GM21619 (cell line): ENCODE data around the gene MUC6.

ENCODE experiments used
- ATAC-seq: cut with Tn5 transposase; IDR thresholded peaks from one replicate; pipeline ENCODE4 v1.9.1; 2021; ENCODE audit not compliant: unreplicated experiment

MUC6 gene

DNA sequence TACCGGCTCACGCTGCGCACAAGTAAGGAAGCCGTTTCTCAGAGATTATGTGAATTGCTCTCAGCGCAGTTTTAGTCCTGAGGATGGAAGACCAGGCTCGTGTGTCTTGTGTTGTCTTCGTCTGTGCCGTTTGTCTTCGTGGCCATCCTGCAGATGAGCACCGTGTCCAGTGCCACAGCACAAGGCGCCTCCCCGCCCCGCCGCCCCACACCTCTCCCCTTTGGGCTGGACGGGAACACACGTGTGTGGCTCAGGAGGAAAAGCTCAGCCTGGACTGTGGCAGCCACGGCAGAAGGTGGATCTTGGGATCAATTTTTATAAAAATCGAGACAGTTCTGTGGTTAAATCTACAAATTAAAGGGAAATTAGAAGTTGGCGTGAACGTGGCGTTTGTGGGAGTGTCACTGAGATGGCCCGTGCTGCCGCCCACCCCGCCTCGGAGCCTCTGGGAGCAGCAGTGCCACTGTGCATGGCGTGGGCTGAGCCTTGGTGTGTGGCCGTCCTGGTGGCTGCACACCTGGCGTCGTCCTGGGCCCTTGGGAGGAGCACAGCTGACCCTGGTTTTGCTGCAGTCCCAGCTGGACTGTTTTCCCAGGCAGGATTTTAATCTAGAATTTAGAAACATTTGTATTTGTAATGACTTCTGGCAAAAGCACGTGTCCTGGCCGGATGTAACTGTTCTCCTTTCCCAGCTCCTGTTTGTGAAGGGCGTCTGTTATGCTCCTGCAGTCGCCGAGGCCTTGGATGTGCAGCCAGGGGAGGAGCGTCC, 25.8 kb downstream of the MUC6 start:
- no peak for ATAC-seq

- ATAC-seq, result no peak
These were observed 26.5 kb downstream of the MUC6 start for GRCh38 chr11:1009991-1010390.

DNA sequence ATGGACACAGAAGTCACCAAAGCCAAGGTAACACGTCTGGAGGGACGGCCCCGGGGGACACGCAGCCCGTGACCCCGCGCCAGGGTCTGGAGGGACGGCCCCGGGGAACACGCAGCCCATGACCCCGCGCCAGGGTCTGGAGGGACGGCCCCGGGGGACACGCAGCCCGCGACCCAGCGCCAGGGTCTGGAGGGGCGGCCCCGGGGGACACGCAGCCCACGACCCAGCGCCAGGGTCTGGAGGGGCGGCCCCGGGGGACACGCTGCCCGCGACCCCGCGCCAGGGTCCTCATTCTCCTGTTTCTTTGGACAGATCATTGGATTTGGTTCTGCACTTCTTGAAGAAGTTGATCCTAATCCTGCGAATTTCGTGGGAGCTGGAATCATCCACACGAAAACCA, 27.1 kb downstream of the MUC6 start:
- ATAC-seq, result no peak

DNA sequence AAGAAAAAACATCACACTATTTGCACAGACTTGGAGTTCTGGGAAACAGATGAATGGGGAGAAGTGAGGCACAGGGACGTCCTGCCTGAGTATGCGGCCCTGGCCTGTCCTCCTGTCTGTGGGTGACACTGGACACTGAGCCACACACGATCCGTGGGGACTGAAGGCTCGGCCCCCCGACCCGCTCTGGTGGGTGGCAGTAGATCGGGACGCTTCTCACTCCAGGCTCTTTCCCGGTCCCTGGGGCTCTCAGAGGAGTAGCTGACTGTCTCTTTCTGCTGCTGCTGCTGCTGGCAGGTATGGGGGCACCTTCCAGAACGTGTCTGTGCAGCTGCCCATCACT, 27.7 kb downstream of the MUC6 start:
- ATAC-seq, result no peak

DNA sequence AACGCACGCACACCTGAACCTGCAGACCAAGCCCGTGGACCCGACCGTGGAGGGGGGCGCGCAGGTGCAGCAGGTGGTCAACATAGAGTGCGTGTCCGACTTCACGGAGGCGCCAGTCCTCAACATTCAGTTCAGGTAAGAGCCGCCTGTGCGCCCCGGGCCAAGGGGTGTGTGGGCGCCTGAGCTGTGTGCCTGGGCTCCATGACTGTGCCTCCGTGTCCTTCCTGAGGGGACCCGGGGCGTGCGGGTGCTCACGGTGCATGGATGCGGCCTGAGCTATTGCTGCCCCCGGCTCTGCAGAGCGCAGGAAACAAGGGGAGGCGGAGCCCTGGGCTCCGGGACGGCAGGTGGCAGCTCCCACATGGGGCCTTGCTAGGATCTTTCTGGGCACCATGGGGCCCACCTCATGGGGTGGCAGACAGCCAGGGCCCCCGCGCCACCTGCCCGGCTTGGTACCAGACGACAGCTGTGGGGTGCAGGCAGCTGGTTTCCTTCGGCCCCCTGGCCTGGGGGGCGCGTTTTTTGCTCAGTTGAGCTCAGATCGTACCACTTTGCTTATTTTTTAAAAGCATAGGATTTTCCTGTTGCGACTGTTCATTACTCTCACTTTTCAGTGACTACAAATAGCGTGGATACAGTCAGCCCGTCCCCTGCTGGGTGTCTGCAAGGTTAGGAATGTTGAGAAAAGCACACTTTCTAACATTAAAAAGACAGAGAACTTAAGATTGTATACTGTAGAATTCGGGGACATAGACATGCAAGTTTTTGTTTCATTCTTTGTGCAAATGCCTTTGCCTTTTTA, 28.3 kb downstream of the MUC6 start:
- no peak for ATAC-seq

DNA sequence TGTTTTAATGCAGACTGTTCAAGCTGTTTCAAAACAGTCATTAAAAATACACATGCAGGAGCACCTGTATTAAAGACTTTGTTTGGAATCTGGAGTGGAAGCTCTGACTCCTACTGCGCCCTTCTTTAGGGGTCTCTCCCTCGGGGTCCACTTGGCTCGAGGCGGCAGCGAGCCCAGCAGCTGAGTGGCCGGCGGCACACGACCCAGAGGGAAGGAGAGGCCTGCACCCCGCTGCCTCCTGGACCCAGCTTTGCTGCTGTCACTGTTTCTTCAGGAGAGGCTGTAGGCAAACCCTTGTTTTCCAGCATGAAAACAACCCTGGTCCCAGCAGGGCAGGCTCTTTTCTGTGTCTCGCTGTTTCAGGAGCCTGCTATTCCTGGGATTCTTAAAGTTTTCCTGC, 29.2 kb downstream of the MUC6 start:
- ATAC-seq, result no peak

DNA sequence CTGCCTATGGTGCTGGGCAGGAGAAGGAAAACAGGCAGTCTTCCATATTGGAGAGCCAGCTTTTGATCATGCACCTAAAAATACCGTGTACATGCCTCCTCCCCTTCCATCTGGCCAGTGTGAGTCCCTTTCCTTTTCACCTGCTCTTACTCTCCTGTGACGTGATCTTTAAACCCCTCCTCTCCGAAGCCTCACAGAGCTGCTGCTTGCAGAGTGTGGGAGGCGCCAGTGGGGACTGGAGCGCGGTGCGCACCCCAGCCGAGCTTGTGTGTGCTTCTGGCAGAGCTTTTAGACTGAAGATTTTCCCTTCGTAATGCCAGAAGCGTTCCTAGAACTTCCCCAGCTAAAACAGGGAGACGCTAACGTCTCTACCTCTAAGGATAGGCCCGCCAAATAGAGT, 29.8 kb downstream of the MUC6 start:
- no peak for ATAC-seq

- no peak for ATAC-seq
These were observed 30.6 kb downstream of the MUC6 start for GRCh38 chr11:1005928-1006327.

GRCh38 chr11:1003159-1003558, 33.4 kb downstream of the MUC6 start:
- ATAC-seq, result no peak

DNA sequence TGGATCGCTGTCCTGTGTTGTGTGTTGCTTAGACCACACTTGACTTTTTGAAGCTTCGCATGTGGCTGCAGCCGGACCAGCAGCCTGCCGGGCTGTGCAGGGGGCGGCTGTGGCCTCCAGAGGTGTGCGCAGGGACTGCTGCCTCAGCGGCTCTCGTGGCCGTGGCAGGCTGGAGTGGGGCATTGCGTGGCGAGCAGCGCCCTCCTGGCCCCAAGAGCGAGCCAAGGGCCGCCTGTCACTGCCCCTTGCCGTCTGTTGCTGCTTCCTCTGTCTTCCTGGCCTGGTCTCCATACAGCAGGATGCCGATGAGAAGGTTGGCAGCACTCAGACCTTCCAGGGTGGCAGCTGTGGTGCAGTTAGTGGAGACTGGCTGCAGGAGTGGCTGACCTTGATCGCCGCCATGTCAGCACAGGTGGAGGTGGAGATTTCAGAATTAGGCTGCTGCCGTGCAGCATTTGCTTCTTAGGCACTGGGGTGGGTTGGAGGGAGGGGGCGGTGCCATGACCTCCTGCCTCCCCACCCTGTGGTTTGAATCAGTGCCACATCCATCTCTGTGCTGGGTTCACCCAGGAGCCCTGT, 34.0 kb downstream of the MUC6 start:
- ATAC-seq, result no peak

DNA sequence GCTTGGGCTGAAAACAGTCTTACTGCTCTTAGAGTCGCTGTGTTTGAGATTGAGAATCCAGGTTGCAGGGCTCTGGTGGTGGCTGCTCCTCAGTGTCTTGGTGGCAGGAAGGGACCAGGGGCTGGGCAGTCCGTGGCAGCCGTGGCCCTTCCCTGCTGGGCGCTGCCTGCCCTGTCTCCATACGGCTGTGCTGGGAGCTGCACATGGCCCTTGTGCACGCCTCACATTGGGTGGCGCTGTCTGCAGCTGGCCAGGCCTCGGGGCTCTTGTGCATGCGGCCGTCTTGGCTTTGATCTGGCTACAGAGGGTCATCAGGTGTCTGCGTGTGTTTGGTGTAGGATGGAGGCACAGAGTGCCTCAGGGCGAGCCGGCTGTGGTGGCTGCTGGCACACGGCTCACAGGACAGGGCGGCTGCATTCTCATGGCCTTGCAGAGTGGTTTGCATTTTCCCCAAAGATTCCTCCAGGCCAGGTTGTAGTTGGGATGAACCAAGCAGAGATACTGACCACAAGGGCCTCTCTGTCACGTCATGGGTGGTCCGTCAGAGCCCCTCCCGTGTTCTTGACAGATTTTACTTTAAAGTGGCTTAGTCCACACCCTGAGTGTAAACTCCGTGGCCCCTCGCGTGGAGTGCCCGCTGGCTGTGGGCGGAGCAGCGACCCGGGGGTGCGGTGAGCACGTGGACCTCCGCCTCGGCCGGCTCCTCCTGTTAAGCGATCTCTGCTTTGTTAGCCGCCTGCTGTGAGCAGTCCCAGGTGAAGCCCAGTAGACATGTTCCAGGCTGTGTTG, 34.7 kb downstream of the MUC6 start:
- ATAC-seq, result no peak

DNA sequence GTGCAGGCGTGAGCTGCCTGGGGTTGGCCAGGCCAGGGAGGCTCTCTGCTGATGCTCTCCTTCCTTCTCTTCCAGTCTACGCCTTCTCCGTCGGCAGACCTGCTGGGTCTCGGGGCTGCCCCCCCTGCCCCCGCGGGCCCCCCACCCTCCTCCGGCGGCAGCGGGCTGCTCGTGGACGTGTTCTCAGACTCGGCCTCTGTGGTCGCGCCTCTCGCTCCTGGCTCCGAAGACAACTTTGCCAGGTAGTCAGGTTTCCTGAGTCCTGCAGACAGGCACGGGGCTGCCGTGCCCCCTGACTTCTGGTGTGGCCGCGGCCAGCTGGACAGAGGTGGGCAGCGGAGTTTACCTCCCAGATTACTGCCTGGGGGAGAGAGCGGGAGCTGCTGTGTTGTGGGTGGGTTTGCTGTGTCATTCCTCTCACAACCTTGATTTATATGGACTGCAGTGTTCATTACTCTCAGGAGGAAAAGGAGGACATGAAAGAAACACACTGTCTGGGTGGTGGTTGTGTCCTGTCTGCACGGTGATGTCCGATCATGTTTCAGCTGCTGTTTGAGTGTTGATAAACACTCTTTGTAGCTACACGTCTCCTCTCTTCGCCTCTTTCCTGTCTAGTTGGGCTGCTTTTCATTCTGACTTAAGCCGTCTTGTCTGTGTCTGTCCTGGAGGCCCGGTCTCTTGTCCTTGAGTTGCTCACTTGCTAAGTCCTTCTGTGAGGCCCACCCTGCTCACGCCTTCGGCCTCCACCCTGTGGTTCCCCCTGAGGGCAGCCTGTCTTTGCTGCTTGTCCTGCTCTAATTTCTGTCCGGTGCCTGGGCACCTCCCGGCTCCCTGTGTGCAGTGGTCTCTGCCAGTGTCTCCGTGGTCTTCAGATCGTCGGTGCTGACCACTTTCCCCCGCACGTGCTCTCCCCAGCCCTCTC, 35.9 kb downstream of the MUC6 start:
- ATAC-seq, result no peak

- no peak for ATAC-seq
These were observed 37.5 kb downstream of the MUC6 start for GRCh38 chr11:999009-999408.

DNA sequence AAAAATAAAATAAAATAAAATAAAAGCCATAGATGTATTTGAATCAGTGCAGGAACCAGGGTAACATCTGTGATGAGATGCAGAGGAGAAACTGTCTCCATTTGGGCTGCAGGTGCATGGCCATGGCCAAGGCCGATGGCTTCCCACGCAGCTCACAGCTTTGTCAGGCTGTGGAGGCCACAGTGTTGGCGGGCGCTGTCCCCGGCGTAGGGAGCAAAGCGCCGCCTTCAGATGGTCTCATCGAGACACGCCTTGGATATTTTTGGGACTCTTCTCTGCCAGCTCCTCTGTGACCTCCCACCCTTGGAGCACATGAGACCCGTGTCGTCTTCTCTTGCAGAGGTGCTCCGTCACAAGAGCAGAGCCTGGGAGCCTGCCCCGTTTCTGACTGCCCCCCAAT, 38.6 kb downstream of the MUC6 start:
- no peak for ATAC-seq

GRCh38 chr11:996681-997080, 39.8 kb downstream of the MUC6 start:
- ATAC-seq, result no peak

DNA sequence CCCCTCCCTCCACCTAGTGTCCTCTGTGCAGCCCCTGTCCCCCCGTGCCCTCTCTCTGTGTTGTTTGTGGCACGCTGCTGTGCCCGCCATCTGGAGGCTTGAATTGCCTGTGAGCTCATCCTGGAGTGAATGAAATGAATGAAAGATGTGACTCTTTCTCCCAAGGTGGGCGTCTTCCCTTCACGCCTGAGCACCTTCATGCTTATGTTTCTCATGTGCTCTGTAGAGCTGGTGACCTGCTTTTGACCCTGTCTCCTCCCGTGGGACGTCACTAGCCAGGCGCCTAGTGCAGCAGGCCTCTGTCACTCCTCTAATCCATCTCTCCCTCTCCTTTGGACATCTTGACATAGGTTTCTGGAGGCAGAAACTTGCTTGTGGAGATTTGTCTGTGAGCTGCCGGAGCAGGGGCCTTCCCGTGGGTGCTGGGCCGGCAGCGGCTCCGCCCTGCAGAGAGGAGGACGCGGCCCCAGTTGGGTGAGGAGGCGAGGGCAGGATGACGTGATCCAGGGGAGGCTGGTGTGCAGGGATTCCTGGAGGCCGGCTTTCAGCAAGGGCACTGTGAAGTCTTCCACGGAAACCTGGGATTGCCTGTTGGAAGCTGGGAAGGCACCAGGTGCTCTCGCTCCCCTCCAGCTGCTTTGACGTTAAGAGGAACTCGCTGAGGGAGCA, 40.6 kb downstream of the MUC6 start:
- no peak for ATAC-seq

DNA sequence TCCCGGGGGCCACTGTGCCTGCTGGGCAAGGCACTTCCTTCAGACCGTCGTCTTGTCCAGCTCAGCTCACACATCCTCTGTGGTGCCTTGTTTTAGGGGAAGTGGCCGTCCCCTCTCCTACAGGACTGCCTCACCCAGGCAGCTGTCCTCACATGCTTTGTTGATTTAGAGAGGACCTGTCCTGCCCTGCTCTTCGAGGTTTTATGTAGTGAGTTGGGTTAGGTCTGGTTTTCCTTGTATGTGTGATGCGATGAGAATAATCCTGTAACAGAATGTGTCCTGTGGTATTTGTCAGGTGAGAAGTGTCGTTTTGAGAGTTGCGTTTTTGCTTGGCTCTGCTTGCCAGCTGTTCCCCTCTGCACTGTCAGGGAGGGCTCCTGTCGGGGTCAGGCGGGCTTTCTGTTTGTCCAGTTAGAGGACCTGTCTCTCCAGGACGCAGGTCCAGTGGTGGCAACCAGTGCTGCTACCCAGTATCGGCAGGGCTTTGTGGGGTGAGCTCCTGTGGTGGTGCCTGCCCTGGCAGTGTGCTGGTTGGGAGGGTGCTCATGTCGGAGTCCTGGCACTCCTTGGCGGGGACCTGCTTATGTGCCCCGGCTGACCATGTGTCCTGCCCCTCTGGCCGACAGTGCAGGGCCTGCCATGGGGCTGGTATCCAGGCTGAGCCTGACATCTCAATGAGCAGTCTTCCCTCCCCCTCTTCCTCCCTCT, 41.3 kb downstream of the MUC6 start:
- no peak for ATAC-seq

DNA sequence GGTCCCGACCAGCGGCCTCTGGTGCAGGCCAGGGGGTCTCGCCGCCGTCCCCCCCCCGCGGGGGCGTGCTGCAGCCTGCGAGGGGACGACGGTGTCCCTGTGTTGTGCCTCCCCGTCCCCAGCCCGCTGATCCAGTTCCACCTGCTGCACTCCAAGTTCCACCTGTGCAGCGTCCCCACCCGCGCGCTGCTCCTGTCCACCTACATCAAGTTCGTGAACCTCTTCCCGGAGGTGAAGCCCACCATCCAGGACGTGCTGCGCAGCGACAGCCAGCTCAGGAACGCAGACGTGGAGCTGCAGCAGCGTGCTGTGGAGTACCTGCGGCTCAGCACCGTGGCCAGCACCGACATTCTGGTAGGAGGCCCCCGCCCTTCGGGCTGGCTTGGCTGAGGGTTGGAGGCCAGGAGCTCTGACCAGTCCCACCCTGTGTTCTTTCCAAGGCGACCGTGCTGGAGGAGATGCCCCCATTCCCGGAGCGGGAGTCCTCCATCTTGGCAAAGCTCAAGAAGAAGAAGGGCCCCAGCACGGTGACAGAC, 42.8 kb downstream of the MUC6 start:
- ATAC-seq, result no peak

GRCh38 chr11:992577-992976, 43.9 kb downstream of the MUC6 start:
- no peak for ATAC-seq
